K562 (cell line): ENCODE data around the gene OLFML2A. TPM values are rescaled to one million over a fixed set of nuclear protein-coding genes. Genes with fewer than 3 reads are reported as not detected.

Experiments used
- BRD4 ChIP-seq: fragments of 200-600 bp; sonication (generic); IDR thresholded peaks from 2 replicates; pipeline ENCODE4 v1.6.1; 2017; ENCODE audit warnings: inconsistent platforms
- CBFA2T2 ChIP-seq: fragments of 450-650 bp; conservative IDR thresholded peaks from 2 replicates; pipeline ENCODE4 v1.6.1; 2017; ENCODE audit warnings: mild to moderate bottlenecking
- CBFB ChIP-seq: sonication (generic); formaldehyde crosslinking; IDR thresholded peaks from 2 replicates; pipeline ENCODE4 v1.4.0; 2020; ENCODE audit warnings: mild to moderate bottlenecking, missing genetic modification reagents
- CC2D1A ChIP-seq: fragments of 450-650 bp; IDR thresholded peaks from 2 replicates; pipeline ENCODE4 v1.6.1; 2017; ENCODE audit warnings: mild to moderate bottlenecking
- LARP7 ChIP-seq: fragments of 450-650 bp; IDR thresholded peaks from 2 replicates; pipeline ENCODE4 v1.6.1; 2016
- NFATC3 ChIP-seq: fragments of 450-650 bp; IDR thresholded peaks from 2 replicates; pipeline ENCODE4 v1.6.1; 2017; ENCODE audit warnings: mild to moderate bottlenecking
- POLR2A ChIP-seq: fragments of 450-650 bp; conservative IDR thresholded peaks from 2 replicates; pipeline ENCODE4 v1.6.1; 2016
- POLR2AphosphoS2 ChIP-seq: IDR thresholded peaks from 2 replicates; pipeline ENCODE4 v1.6.1; 2012; ENCODE audit warnings: low read length, improper control_type of control experiment
- RAD21 ChIP-seq, 2 experiments: fragments of 250-450 bp in 1 of 2; fragments of 450-650 bp in 1 of 2; sonication (Bioruptor Pico) in 1 of 2; formaldehyde crosslinking in 1 of 2; IDR thresholded peaks in 1 of 2; conservative IDR thresholded peaks in 1 of 2; 2 replicates each; pipeline versions ENCODE4 v1.4.0 to v1.8.0; 2020 to 2022; ENCODE audit warnings: mild to moderate bottlenecking in 2 of 2, moderate library complexity in 1 of 2
- SAP30 ChIP-seq: fragments of 200-600 bp; sonication (generic); IDR thresholded peaks from 2 replicates; pipeline ENCODE4 v1.6.1; 2012; ENCODE audit warnings: borderline replicate concordance, low read depth, mild to moderate bottlenecking, moderate library complexity, low read length, control low read depth, inconsistent platforms; ENCODE audit not compliant: insufficient read depth, poor library complexity, severe bottlenecking
- SMAD2 ChIP-seq: fragments of 150-350 bp; IDR thresholded peaks from 2 replicates; pipeline ENCODE4 v1.6.1; 2014; ENCODE audit warnings: low read depth, mild to moderate bottlenecking, low read length
- XRCC5 ChIP-seq: fragments of 200-400 bp; formaldehyde crosslinking; IDR thresholded peaks from 2 replicates; pipeline ENCODE4 v1.6.1; 2017; ENCODE audit warnings: low read depth, mild to moderate bottlenecking, low read length
- ZNF174 ChIP-seq: fragments of 250-450 bp; sonication (Bioruptor Pico); IDR thresholded peaks from 2 replicates; pipeline ENCODE4 v1.4.0; 2020; ENCODE audit warnings: mild to moderate bottlenecking
- ZNF197 ChIP-seq: fragments of 200-800 bp; sonication (Bioruptor generic); IDR thresholded peaks from 2 replicates; pipeline ENCODE4 v1.6.1; 2016; ENCODE audit warnings: low read depth, missing genetic modification characterization, missing compliant biosample characterization
- polyA plus RNA-seq, 8 experiments: library from polyadenylated mRNA; depleted of rRNA in 4 of 8; stranded (reverse) in 5 of 8; unstranded in 3 of 8; fragments of >200 nt; fragmentation: Nextera tagmentation in 2 of 8; fragmentation: Illumina TruSeq in 1 of 8; extraction: Ambion mirVana in 2 of 8; extraction: Trizol in 1 of 8; gene quantifications; 2 replicates each; pipeline versions ENCODE4 v1.2.1 to v1.2.3, GENCODE V29; 2011 to 2014; ENCODE audit warnings: inconsistent platforms in 1 of 8, missing spikeins in 1 of 8
- total RNA-seq, 7 experiments: library from RNA; depleted of rRNA in 6 of 7; stranded (reverse); fragments of >200 nt in 6 of 7; fragmentation: Illumina TruSeq in 2 of 7; extraction: Trizol in 2 of 7; gene quantifications; 2 replicates each; pipeline versions ENCODE4 v1.2.1 to v1.2.3, GENCODE V29; 2011 to 2021; ENCODE audit warnings: low replicate concordance in 1 of 7
- TF ChIP-seq, protein P1 (sequence below): fragments of 250-450 bp; sonication (Bioruptor Pico); IDR thresholded peaks from 2 replicates; pipeline ENCODE4 v1.8.0; 2021; ENCODE audit warnings: moderate library complexity, mild to moderate bottlenecking, inconsistent platforms
- TF ChIP-seq, protein P2 (sequence below): fragments of 250-450 bp; sonication (Bioruptor Pico); IDR thresholded peaks from 2 replicates; pipeline ENCODE4 v1.4.0; 2020; ENCODE audit warnings: borderline replicate concordance
- TF ChIP-seq, protein P3 (sequence below): fragments of 450-650 bp; IDR thresholded peaks from 2 replicates; pipeline ENCODE4 v1.6.1; 2016; ENCODE audit warnings: low read depth
- TF ChIP-seq, protein P4 (sequence below): sonication (generic); formaldehyde crosslinking; IDR thresholded peaks from 2 replicates; pipeline ENCODE4 v1.8.0; 2022; ENCODE audit warnings: mild to moderate bottlenecking, missing genetic modification reagents

OLFML2A gene
- total and polyA plus RNA-seq, 9 of the 15 experiments (the other 6 are each of a cell fraction or from before 2014, with no cell fraction given) = 0.16 TPM; not detected in 8

DNA sequence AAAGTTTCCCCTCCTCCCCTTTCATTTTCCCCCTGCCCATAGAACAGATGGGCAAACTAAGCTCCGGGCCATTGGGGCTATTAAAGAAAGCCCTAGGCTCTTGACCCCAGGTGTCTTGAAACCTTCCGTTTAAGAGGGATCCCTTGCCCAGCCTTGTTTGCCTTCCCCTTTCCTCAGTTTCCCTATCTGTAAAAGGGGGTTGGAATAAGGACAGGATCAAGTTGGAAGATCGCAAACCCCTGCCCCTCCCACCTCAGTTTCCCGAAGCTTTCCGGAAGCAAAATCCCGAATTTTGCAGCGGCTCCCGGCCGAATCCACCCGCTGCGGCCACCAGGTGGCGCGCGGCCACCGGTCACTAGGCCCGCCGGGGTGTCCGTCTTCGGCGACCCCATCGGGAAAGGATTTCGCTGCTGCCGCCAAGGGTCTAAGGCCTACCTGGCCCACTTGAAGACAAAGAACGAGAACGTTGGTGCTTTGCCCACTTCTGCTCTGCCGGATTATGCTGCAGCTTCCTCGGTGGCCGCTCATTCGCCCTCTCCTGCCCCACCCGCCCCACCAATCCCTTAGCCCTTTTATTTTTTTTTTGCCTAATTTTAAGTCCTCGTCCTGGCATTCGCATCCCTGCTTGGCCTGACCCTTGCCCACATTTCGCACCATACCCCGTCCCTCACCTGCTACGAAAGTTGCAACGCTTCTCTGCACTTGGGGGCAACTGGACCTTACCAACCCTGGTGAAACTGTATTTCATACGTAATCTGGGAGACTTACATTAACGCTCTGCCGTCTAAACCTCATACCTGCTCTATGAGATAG lies 4.9 kb upstream of the OLFML2A start (continued):
- TF ChIP-seq POLR2AphosphoS2 (no peak), ZNF174 (CRISPR knock-in tag) (no peak), LARP7 (no peak), CC2D1A (peak; percentile 84), ZNF197 (CRISPR knock-in tag) (no peak), RAD21 (CRISPR knock-in tag; conservative IDR thresholded peaks at IDR 0.05 in 1 of 2, IDR thresholded peaks at IDR 0.05 in 1 of 2) (peak; percentile 90 to 92), SAP30 (peak; percentile 37), POLR2A (no peak), SMAD2 (no peak), NFATC3 (peak; percentile 51; the same call in 1 of the 2 replicates), CBFA2T2 (no peak), CBFB (CRISPR knock-in tag) (no peak), BRD4 (no peak), XRCC5 (no peak; the same call in 1 of the 2 replicates)
- TF ChIP-seq, protein P1, sequence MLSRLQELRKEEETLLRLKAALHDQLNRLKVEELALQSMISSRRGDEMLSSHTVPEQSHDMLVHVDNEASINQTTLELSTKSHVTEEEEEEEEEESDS = no peak
- TF ChIP-seq, protein P2, sequence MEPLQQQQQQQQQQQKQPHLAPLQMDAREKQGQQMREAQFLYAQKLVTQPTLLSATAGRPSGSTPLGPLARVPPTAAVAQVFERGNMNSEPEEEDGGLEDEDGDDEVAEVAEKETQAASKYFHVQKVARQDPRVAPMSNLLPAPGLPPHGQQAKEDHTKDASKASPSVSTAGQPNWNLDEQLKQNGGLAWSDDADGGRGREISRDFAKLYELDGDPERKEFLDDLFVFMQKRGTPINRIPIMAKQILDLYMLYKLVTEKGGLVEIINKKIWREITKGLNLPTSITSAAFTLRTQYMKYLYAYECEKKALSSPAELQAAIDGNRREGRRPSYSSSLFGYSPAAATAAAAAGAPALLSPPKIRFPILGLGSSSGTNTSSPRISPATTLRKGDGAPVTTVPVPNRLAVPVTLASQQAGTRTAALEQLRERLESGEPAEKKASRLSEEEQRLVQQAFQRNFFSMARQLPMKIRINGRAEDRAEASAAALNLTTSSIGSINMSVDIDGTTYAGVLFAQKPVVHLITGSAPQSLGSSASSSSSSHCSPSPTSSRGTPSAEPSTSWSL (CRISPR knock-in tag) = no peak
- TF ChIP-seq, protein P3, sequence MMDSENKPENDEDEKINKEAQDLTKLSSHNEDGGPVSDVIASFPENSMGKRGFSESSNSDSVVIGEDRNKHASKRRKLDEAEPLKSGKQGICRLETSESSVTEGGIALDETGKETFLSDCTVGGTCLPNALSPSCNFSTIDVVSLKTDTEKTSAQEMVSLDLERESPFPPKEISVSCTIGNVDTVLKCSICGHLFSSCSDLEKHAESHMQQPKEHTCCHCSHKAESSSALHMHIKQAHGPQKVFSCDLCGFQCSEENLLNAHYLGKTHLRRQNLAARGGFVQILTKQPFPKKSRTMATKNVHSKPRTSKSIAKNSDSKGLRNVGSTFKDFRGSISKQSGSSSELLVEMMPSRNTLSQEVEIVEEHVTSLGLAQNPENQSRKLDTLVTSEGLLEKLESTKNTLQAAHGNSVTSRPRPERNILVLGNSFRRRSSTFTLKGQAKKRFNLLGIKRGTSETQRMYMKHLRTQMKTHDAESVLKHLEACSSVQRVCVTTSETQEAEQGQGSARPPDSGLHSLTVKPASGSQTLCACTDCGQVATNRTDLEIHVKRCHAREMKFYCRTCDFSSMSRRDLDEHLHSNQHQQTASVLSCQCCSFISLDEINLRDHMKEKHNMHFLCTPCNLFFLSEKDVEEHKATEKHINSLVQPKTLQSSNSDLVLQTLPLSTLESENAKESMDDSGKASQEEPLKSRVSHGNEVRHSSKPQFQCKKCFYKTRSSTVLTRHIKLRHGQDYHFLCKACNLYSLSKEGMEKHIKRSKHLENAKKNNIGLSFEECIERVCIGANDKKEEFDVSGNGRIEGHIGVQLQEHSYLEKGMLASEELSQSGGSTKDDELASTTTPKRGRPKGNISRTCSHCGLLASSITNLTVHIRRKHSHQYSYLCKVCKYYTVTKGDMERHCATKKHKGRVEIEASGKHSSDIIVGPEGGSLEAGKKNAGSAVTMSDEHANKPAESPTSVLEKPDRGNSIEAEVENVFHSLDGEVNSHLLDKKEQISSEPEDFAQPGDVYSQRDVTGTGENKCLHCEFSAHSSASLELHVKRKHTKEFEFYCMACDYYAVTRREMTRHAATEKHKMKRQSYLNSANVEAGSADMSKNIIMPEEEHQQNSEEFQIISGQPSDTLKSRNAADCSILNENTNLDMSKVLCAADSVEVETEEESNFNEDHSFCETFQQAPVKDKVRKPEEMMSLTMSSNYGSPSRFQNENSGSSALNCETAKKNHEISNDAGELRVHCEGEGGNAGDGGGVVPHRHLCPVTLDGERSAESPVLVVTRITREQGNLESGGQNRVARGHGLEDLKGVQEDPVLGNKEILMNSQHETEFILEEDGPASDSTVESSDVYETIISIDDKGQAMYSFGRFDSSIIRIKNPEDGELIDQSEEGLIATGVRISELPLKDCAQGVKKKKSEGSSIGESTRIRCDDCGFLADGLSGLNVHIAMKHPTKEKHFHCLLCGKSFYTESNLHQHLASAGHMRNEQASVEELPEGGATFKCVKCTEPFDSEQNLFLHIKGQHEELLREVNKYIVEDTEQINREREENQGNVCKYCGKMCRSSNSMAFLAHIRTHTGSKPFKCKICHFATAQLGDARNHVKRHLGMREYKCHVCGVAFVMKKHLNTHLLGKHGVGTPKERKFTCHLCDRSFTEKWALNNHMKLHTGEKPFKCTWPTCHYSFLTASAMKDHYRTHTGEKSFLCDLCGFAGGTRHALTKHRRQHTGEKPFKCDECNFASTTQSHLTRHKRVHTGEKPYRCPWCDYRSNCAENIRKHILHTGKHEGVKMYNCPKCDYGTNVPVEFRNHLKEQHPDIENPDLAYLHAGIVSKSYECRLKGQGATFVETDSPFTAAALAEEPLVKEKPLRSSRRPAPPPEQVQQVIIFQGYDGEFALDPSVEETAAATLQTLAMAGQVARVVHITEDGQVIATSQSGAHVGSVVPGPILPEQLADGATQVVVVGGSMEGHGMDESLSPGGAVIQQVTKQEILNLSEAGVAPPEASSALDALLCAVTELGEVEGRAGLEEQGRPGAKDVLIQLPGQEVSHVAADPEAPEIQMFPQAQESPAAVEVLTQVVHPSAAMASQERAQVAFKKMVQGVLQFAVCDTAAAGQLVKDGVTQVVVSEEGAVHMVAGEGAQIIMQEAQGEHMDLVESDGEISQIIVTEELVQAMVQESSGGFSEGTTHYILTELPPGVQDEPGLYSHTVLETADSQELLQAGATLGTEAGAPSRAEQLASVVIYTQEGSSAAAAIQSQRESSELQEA = no peak
- TF ChIP-seq, protein P4, sequence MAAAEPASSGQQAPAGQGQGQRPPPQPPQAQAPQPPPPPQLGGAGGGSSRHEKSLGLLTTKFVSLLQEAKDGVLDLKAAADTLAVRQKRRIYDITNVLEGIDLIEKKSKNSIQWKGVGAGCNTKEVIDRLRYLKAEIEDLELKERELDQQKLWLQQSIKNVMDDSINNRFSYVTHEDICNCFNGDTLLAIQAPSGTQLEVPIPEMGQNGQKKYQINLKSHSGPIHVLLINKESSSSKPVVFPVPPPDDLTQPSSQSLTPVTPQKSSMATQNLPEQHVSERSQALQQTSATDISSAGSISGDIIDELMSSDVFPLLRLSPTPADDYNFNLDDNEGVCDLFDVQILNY (CRISPR knock-in tag) = no peak
